A549 (cell line): Measurements from ENCODE around the gene PDK3.

Experiments
- GATA3 ChIP-seq: IDR thresholded peaks from 2 replicates; pipeline ENCODE4 v1.6.1; 2012; ENCODE audit warnings: borderline replicate concordance
- MAZ ChIP-seq: fragments of 150-350 bp; IDR thresholded peaks from 2 replicates; pipeline ENCODE4 v1.6.1; 2014; ENCODE audit warnings: antibody characterized with exemption, low read depth, low read length, borderline replicate concordance
- MYC ChIP-seq: IDR thresholded peaks from 2 replicates; pipeline ENCODE4 v1.6.1; 2012; ENCODE audit warnings: mild to moderate bottlenecking, inconsistent platforms, low read length, improper control_type of control experiment, borderline replicate concordance
- RAD21 ChIP-seq, 2 experiments: fragments of >200 bp in 1 of 2; sonication (Bioruptor Twin) in 1 of 2; formaldehyde crosslinking in 1 of 2; IDR thresholded peaks in 1 of 2; conservative IDR thresholded peaks in 1 of 2; 2 replicates in 1 of 2; 3 replicates in 1 of 2; pipeline ENCODE4 v1.6.1; 2012 to 2018; ENCODE audit warnings: inconsistent platforms in 1 of 2
- RFX5 ChIP-seq: fragments of 450-650 bp; IDR thresholded peaks from 2 replicates; pipeline ENCODE4 v1.7.1; 2014; ENCODE audit warnings: antibody characterized with exemption, mild to moderate bottlenecking, moderate library complexity
- TF ChIP-seq, protein P1 (sequence below): fragments of 200-600 bp; sonication (generic); IDR thresholded peaks from 2 replicates; pipeline ENCODE4 v1.6.1; 2016; ENCODE audit warnings: antibody characterized with exemption, mild to moderate bottlenecking, moderate library complexity
- TF ChIP-seq, protein P2 (sequence below): fragments of >200 bp; sonication (Bioruptor Twin); formaldehyde crosslinking; IDR thresholded peaks from 3 replicates; pipeline ENCODE4 v1.5.1; 2016
- TF ChIP-seq, protein P3 (sequence below): fragments of >200 bp; sonication (Bioruptor Twin); formaldehyde crosslinking; IDR thresholded peaks from 2 replicates; pipeline ENCODE4 v1.6.1; 2016
- TF ChIP-seq, protein P4 (sequence below): fragments of 450-650 bp; IDR thresholded peaks from 2 replicates; pipeline ENCODE4 v1.6.1; 2014; ENCODE audit warnings: antibody characterized with exemption

DNA sequence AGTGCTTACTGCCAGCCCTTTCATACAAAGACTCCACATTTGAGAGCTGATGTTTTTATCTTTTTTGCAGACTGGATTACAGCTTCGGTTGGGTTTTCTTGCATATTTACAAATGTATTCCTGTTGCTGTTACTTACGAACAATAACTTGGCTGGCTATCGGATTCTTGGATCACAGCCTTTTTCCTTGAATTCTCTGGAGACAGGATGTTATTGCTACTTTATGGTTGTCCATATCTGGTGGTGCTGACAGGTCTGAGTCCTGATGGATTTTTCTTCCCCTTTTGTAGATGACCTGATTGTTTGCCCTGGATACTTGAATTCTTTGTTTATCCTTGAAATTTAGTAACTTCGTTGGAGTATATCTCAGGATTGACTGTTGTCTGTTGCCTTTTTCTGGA is 77.7 kb downstream of the PDK3 start:
- TF ChIP-seq, protein P1, sequence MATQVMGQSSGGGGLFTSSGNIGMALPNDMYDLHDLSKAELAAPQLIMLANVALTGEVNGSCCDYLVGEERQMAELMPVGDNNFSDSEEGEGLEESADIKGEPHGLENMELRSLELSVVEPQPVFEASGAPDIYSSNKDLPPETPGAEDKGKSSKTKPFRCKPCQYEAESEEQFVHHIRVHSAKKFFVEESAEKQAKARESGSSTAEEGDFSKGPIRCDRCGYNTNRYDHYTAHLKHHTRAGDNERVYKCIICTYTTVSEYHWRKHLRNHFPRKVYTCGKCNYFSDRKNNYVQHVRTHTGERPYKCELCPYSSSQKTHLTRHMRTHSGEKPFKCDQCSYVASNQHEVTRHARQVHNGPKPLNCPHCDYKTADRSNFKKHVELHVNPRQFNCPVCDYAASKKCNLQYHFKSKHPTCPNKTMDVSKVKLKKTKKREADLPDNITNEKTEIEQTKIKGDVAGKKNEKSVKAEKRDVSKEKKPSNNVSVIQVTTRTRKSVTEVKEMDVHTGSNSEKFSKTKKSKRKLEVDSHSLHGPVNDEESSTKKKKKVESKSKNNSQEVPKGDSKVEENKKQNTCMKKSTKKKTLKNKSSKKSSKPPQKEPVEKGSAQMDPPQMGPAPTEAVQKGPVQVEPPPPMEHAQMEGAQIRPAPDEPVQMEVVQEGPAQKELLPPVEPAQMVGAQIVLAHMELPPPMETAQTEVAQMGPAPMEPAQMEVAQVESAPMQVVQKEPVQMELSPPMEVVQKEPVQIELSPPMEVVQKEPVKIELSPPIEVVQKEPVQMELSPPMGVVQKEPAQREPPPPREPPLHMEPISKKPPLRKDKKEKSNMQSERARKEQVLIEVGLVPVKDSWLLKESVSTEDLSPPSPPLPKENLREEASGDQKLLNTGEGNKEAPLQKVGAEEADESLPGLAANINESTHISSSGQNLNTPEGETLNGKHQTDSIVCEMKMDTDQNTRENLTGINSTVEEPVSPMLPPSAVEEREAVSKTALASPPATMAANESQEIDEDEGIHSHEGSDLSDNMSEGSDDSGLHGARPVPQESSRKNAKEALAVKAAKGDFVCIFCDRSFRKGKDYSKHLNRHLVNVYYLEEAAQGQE, result no peak
- TF ChIP-seq RAD21 (conservative IDR thresholded peaks at IDR 0.05 in 1 of 2, IDR thresholded peaks at IDR 0.05 in 1 of 2) (no peak), MYC (no peak), MAZ (no peak), RFX5 (no peak), GATA3 (no peak)
- TF ChIP-seq, protein P2, sequence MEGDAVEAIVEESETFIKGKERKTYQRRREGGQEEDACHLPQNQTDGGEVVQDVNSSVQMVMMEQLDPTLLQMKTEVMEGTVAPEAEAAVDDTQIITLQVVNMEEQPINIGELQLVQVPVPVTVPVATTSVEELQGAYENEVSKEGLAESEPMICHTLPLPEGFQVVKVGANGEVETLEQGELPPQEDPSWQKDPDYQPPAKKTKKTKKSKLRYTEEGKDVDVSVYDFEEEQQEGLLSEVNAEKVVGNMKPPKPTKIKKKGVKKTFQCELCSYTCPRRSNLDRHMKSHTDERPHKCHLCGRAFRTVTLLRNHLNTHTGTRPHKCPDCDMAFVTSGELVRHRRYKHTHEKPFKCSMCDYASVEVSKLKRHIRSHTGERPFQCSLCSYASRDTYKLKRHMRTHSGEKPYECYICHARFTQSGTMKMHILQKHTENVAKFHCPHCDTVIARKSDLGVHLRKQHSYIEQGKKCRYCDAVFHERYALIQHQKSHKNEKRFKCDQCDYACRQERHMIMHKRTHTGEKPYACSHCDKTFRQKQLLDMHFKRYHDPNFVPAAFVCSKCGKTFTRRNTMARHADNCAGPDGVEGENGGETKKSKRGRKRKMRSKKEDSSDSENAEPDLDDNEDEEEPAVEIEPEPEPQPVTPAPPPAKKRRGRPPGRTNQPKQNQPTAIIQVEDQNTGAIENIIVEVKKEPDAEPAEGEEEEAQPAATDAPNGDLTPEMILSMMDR, result no peak
- TF ChIP-seq, protein P3, sequence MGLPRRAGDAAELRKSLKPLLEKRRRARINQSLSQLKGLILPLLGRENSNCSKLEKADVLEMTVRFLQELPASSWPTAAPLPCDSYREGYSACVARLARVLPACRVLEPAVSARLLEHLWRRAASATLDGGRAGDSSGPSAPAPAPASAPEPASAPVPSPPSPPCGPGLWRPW, result no peak
- TF ChIP-seq, protein P4, sequence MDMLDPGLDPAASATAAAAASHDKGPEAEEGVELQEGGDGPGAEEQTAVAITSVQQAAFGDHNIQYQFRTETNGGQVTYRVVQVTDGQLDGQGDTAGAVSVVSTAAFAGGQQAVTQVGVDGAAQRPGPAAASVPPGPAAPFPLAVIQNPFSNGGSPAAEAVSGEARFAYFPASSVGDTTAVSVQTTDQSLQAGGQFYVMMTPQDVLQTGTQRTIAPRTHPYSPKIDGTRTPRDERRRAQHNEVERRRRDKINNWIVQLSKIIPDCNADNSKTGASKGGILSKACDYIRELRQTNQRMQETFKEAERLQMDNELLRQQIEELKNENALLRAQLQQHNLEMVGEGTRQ, result no peak
